Suprapubic skin (tissue), 4 donors: ENCODE data around the gene LOXL3.

Experiments
- EP300 ChIP-seq: sonication (generic); formaldehyde crosslinking; IDR thresholded peaks from one replicate; pipeline ENCODE4 v1.6.1; 2017; ENCODE audit warnings: antibody characterized with exemption
- POLR2A ChIP-seq, 2 donors: fragments of 450-650 bp; IDR thresholded peaks; one replicate each; pipeline ENCODE4 v1.6.1; 2017; ENCODE audit warnings: antibody characterized with exemption in 2 of 2, mild to moderate bottlenecking in 2 of 2, moderate library complexity in 2 of 2
- POLR2AphosphoS5 ChIP-seq, 3 donors: sonication (generic); formaldehyde crosslinking; IDR thresholded peaks; one replicate each; pipeline ENCODE4 v1.6.1; 2017; ENCODE audit warnings: antibody characterized with exemption in 3 of 3

GRCh38 chr2:74542978-74543377 is 10.8 kb downstream of the LOXL3 start:
- TF ChIP-seq POLR2AphosphoS5 (IDR thresholded peaks at IDR 0.05): no peak
- TF ChIP-seq EP300: no peak
- no peak for TF ChIP-seq POLR2A (IDR thresholded peaks at IDR 0.05)
